SK-N-SH (cell line): ENCODE measurements around the gene TRDMT1.

Experiments
- CTCF ChIP-seq: fragments of 200-600 bp; sonication (generic); IDR thresholded peaks from 2 replicates; pipeline ENCODE4 v1.6.1; 2017; ENCODE audit warnings: antibody characterized with exemption, mild to moderate bottlenecking, moderate library complexity
- EZH2phosphoT487 ChIP-seq: fragments of 200-600 bp; sonication (generic); IDR thresholded peaks from 2 replicates; pipeline ENCODE4 v1.6.1; 2017; ENCODE audit warnings: low read depth, mixed run types, mild to moderate bottlenecking, antibody characterized with exemption, moderate library complexity, borderline replicate concordance
- FOXJ3 ChIP-seq: sonication (generic); formaldehyde crosslinking; IDR thresholded peaks from 2 replicates; pipeline ENCODE4 v1.5.1; 2020; ENCODE audit warnings: mild to moderate bottlenecking, missing genetic modification reagents
- MAX ChIP-seq: IDR thresholded peaks from 2 replicates; pipeline ENCODE4 v1.4.0; 2012; ENCODE audit warnings: low read depth
- POLR2AphosphoS5 ChIP-seq: IDR thresholded peaks from 2 replicates; pipeline ENCODE4 v1.6.1; 2012; ENCODE audit warnings: low read depth, low read length
- SIN3A ChIP-seq: IDR thresholded peaks from 2 replicates; pipeline ENCODE4 v1.6.1; 2012; ENCODE audit warnings: low read depth, mild to moderate bottlenecking, low read length, moderate library complexity, borderline replicate concordance
- SMC3 ChIP-seq: IDR thresholded peaks from 2 replicates; pipeline ENCODE4 v1.6.1; 2012; ENCODE audit warnings: low read depth, low read length, improper control_type of control experiment
- TAF1 ChIP-seq: IDR thresholded peaks from 2 replicates; pipeline ENCODE4 v1.6.1; 2012; ENCODE audit warnings: low read depth, mild to moderate bottlenecking, low read length, moderate library complexity, borderline replicate concordance
- YY1 ChIP-seq: IDR thresholded peaks from 2 replicates; pipeline ENCODE4 v1.4.0; 2012; ENCODE audit warnings: low read depth, mild to moderate bottlenecking

- TF ChIP-seq FOXJ3 (CRISPR knock-in tag) (no peak), CTCF (no peak), SIN3A (no peak), POLR2AphosphoS5 (no peak), EZH2phosphoT487 (no peak), TAF1 (no peak), SMC3 (no peak), MAX (no peak), YY1 (no peak)
These were observed 67.2 kb downstream of the TRDMT1 start for GRCh38 chr10:17134282-17134681.
